Measurements from ENCODE around the gene ADRM1.
A peak's percentile ranks its signal among the peaks of the same experiment; 100 is the strongest.

ADRM1 gene

DNA sequence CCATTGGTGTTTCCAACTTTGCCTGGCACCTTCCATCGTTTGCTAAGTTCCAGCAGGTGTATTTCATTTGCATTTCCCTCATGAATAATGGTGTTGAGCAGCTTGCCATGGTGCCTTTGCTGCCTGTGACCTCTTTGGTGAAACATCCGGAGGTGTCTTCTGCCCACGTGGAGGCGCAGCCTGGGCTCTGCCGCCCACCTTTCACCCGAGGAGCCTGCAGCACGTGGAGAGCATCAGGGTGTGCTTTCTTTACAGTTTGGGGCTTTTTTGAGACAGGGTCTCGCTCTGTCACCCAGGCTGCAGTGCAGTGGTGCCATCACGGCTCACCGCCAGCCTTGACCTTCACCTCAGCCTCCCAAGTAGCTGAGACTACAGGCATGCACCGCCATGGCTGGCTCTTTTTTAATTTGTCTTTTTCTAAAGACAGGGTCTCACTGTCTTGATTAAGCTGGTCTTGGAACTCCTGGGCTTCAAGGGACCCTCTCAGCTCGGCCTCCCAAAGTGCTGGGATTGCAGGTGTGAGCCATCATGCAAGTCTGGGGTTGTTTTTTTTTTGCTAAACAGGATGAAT lies 3.0 kb upstream of the ADRM1 start:
- DNase-seq, result no peak

DNA sequence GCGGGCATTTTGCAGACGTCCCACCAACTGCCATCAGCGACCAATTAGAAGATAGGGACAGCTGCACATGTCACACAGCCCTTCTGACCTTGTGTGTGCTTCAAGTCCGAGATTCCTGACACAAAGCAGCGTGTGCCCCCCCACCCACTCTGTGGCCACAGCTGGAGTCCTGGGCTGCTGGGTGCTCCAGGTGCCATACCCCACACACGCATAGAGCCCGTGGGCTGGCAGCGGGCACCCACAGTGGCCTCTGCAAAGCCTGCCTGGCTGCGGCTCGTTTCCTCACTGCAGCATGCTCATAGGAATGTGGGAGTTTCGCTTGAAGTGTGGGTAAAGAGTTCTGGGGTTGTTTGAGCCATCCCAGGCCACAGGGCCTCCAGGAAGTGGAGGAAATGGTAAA lies 2.5 kb upstream of the ADRM1 start:
- no peak for DNase-seq

DNA sequence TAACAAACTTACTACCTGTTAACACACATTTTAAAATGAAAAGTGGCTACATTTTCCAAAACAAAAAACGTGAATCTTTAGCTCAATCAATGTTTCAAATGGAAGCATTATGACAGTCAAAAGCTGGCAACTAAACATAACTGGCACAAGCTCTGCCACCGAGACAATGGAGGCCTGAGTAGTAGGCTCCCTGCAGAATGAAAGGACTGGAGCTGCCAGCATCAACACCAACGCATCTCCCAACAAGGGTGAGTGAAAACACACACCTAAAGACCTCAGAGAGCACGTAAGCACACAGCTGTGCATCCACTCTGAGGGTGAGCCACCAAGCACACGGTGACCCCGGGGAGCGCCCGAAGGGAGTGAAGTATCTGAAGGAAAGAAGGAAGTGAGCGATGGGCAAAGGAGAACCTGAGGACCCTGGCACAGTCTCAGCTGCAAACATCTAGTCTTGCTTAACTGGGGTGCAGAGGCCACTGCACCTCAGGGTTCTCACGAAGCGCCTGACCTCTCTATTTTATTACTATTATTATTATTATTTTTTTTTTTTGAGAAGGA lies 1.6 kb upstream of the ADRM1 start:
- DNase-seq, result no peak

DNA sequence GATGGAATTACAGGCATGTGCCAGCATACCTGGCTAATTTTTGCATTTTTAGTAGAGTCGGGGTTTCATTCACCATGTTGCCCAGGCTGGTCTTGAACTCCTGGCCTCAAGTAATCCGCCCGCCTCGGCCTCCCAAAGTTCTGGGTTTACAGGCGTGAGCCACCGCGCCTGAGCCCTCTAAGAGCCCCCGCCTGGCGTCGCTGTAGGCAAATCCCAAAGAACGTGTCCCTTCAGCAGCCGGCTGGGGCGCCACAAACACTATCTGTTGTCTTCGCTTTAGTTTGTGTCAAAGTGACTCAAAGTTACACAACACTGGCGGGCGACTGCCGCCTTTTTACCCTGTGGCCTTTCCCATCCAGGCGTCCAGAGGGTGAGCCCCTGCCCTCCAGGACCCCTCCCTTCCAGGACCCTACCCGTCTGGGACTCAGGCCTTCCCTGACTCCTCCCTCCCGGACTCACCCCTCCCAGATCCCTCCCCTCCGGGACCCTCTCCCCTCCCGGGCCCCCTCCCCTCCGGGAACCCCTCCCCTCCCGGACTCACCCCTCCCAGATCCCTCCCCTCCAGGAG lies 940 bp upstream of the ADRM1 start:
- DNase-seq, result peak; percentile 70

DNA sequence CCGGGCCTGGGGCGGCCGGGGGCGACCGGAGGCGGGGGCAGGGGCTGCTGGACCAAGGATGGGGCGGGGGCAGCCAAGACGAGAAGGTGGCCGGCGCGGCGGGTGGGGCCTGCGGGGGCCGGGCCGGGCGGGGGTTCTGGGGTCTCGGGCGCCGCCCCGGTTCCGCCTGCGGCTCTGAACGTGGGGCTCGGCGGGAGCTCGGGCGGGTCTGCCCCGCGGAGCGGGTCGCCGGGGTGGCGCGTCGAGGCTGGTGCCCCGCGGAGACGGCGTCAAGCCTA lies 204 bp downstream of the ADRM1 start:
- no peak for DNase-seq

DNA sequence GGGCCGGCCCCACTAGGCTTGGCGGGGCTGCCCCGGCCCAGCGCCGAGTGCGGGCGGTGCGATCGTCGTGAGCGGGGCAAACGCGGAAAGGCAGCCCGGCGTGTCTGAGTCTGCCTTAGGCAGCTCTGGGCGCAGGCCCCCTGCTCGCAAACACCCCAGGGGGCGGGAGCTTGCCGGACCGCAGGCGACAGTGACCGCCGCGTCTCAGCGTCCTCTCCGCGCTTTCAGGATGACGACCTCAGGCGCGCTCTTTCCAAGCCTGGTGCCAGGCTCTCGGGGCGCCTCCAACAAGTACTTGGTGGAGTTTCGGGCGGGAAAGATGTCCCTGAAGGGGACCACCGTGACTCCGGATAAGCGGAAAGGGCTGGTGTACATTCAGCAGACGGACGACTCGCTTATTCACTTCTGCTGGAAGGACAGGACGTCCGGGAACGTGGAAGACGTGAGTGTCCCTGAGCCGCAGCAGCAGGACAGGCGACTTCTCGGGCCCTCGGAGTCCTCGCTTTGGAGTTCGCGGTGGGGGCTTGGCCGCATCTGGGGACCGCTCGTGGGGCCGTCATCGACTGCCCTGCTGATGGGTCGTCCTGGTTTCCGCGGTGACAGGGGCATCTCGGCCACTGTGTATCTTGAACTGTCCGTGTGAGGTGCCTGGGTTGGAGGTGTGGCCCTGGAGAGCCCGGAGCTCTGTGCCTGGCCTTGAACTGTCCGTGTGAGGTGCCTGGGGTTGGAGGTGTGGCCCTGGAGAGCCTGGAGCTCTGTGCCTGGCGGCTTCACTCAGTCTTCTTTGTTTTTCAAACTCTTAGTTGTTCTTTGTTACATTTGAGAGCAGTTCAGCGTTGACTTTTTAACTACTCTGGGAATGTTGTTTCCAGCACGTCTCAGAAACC lies 786 bp downstream of the ADRM1 start:
- no peak for DNase-seq

DNA sequence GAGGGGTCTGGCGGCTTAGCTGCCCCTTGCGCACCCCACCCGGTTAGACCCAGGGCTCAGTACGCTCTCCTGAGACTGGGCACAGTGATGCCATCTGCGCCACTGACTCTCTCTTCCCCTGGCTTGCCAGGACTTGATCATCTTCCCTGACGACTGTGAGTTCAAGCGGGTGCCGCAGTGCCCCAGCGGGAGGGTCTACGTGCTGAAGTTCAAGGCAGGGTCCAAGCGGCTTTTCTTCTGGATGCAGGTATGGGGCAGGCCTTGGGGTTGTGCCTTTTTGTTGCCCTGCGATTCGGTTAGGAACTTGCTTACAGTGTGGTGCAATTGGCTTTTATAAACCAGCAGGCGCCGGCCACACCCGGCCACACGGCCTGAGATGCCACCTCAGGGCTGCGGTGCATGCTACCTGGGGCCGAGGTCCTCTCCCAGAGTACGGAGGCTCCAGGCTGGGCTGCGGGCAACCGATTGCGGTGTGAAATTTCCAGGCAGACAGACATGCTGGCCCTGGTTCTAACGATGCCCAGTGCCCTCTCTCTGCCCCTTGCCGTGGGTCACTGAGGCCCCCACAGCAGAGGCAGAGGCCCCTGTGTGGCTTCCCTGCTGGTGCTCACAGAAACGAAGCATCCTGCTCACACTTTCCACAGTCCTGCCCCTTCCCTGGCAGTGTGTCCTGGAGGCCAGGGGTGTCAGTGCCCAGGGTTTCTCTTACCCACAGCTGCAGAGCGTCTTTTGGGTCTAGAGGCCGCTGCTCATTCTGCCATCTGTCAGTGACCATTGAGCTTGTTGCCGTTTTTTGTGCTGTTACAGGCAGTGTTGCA lies 1.7 kb downstream of the ADRM1 start:
- no peak for DNase-seq

DNA sequence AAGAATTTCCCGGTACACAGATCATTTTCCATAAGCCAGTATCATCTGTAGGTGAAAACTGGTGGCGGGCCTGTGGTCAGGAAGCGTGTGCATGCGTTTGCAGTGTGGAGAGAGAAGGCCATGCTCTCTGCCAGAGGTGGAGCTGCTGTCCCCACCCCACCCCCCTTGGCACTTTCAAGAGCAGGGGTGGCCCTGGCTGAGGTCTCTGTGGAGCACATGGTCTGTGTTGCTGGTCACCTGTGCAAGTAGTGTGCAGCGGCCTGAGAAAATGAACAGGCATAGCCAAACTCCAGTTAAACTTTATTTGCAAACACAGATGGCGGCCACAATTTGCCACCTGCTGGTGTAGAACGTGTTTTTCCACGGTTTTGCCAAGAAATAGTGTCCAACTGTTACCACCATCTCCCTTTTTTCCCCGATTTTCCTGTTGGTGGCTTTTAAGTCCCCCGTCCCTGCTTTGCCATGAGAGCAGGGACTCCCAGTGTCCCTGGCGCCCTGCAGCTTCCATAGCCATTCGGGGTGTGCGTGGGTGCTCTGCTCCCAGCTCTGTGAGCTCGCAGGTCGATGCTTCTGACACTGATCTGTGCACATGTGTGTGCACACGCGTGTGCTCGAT lies 2.5 kb downstream of the ADRM1 start:
- DNase-seq, result no peak

DNA sequence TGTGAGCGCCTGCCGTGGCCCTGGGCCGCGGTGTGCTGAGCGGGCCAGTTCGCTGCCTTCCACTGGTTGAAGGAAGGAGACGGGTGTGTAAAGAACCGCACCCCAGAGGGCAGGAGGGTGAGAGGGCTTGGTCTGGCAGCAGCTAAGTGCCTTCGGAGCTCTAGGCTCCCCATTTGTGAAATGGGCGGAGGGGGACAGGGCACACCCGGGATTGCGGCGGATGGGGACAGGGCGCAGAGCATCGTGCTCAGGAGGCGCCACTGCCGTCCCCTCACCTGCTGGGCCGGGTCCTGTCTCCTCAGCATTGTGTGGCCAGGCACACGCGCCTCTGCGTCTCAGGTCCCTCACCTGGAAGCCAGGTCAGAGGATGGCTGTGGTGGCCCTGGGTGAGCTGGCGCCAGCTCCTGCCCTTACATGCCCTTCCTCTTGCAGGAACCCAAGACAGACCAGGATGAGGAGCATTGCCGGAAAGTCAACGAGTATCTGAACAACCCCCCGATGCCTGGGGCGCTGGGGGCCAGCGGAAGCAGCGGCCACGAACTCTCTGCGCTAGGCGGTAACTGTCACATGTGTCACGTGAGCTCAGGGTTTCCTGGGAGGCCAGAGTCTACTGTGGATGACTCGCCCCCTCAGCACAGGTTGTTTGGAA lies 3.1 kb downstream of the ADRM1 start:
- DNase-seq, result no peak

GRCh38 chr20:62306414-62307187 lies 3.8 kb downstream of the ADRM1 start:
- DNase-seq, result no peak

GRCh38 chr20:62307226-62308101 lies 4.7 kb downstream of the ADRM1 start:
- no peak for DNase-seq

- DNase-seq, result no peak
These were observed 5.5 kb downstream of the ADRM1 start for GRCh38 chr20:62308102-62308822.

DNA sequence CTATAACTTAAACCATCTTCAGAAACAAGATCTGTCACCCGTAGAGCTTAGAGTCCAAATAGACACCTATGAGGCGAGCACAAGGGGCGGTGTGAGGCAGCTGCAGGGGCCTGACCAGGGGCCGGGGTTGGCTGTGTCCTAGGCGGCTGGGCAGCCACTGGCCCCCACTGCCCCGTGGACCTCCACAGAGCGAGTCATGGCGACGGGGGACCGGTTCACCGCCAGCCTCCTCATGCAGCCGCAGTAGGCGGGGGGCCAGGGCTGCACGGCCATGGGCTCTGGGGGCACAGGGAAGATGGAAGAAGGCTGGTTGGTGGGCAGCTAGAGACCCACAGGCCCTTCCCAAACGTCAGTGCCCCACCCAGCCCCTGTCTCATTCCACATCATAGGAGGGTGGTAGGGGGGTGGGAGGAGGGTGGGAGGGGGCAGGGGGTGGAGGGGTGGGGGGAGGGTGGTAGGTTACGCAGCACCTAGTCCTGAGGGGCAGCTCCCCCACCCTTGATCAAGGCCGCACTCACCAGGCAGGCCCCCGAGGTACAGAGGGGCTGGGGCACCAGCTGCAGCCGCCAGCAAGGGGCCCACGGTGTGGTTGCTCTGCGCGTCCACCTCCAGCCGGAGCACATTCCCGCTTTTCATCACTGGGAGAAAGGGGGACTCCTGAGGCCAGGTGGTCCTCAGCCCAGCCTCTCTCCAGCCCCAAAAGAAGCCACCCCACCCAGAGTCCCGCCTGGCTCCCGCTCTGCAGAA lies 6.6 kb downstream of the ADRM1 start:
- DNase-seq, result no peak

- DNase-seq, result no peak
These were observed 7.4 kb downstream of the ADRM1 start for GRCh38 chr20:62309947-62310756.

GRCh38 chr20:62310757-62311121 lies 7.9 kb downstream of the ADRM1 start:
- DNase-seq, result no peak

GRCh38 chr20:62311150-62311549 lies 8.4 kb downstream of the ADRM1 start:
- no peak for DNase-seq

GRCh38 chr20:62311832-62312661 lies 9.2 kb downstream of the ADRM1 start:
- no peak for DNase-seq
